OCI-LY7 (cell line): ENCODE results near the gene CAMK2N1.
A peak's percentile ranks its signal among the peaks of the same experiment; 100 is the strongest.

Experiments used
- CTCF ChIP-seq: fragments of 200-600 bp; sonication (generic); conservative IDR thresholded peaks from 2 replicates; pipeline ENCODE4 v1.5.1; 2014; ENCODE audit warnings: mild to moderate bottlenecking, antibody characterized with exemption, low read length, moderate library complexity, mixed read lengths
- EZH2phosphoT487 ChIP-seq: fragments of 200-600 bp; sonication (generic); IDR thresholded peaks from 2 replicates; pipeline ENCODE4 v1.6.1; 2018; ENCODE audit warnings: low read depth, borderline replicate concordance, mild to moderate bottlenecking, mixed run types, antibody characterized with exemption, low read length, moderate library complexity, mixed read lengths

DNA sequence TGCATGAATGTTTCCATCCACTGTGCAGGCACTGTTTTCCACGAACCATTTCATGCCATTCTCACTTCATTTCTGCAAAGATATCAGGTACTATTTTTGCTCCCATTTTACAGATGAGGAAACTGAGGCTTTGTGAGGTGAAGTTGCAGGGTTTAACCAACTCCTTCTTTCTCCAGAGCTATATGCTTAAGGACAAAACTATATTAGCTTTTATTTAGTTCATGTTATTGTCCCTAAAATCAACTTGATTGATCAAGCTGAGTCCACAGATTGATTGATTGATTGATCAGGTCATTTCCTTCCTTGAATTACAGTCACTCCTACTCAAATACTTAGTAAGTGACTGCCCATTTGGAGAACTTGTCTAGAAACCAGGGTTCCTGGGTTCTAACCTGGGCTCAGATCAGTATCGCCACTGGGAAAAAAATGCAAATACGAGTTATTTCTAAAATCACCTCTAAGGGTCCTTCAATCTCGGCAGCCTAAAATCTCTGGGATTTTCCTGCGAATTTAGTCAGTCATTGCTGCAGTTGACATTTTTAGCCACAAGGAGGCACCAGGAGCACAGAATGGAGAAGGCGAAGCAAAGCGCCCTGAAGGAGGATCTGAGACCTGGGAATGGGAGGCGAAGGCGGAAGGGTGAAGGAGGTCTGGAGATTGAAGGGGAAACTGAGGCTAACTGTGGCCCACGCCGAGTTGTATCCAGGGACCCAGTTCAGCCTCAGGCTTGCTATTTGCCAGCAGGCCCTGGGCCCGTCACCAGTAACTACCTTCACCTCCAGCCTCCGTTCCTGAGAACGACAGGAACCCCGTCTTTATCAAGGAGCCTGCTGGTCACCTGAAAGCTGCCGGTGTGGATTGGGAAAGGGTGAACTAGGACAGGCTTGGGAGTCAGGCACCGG lies 36.2 kb upstream of the CAMK2N1 start:
- TF ChIP-seq CTCF (peak; percentile 95), EZH2phosphoT487 (no peak)
